SK-N-SH (cell line): ENCODE measurements around the gene EML1.

ENCODE experiments used
- EP300 ChIP-seq, 2 experiments: IDR thresholded peaks; 2 replicates each; pipeline versions ENCODE4 v1.4.0 to v1.6.1; 2012; ENCODE audit warnings: borderline replicate concordance in 1 of 2, low read depth in 1 of 2, low read length in 1 of 2
- EZH2phosphoT487 ChIP-seq: fragments of 200-600 bp; sonication (generic); IDR thresholded peaks from 2 replicates; pipeline ENCODE4 v1.6.1; 2017; ENCODE audit warnings: low read depth, mixed run types, mild to moderate bottlenecking, antibody characterized with exemption, moderate library complexity, borderline replicate concordance
- FOXM1 ChIP-seq: IDR thresholded peaks from 2 replicates; pipeline ENCODE4 v1.4.0; 2012; ENCODE audit warnings: low read depth, mild to moderate bottlenecking
- JUND ChIP-seq: IDR thresholded peaks from 2 replicates; pipeline ENCODE4 v1.4.0; 2012
- MEF2A ChIP-seq: IDR thresholded peaks from 2 replicates; pipeline ENCODE4 v1.4.0; 2012; ENCODE audit warnings: low read depth, borderline replicate concordance
- SIN3A ChIP-seq: IDR thresholded peaks from 2 replicates; pipeline ENCODE4 v1.6.1; 2012; ENCODE audit warnings: low read depth, mild to moderate bottlenecking, low read length, moderate library complexity, borderline replicate concordance
- YY1 ChIP-seq: IDR thresholded peaks from 2 replicates; pipeline ENCODE4 v1.4.0; 2012; ENCODE audit warnings: low read depth, mild to moderate bottlenecking
- TF ChIP-seq, protein P1 (sequence below): IDR thresholded peaks from 2 replicates; pipeline ENCODE4 v1.6.1; 2012; ENCODE audit warnings: mild to moderate bottlenecking, low read depth, low read length, moderate library complexity
- TF ChIP-seq, protein P2 (sequence below): fragments of 200-600 bp; sonication (generic); IDR thresholded peaks from 2 replicates; pipeline ENCODE4 v1.6.1; 2017; ENCODE audit warnings: antibody characterized with exemption, mild to moderate bottlenecking, moderate library complexity

GRCh38 chr14:99989032-99989431 lies 195.8 kb downstream of the EML1 start:
- TF ChIP-seq, protein P1, sequence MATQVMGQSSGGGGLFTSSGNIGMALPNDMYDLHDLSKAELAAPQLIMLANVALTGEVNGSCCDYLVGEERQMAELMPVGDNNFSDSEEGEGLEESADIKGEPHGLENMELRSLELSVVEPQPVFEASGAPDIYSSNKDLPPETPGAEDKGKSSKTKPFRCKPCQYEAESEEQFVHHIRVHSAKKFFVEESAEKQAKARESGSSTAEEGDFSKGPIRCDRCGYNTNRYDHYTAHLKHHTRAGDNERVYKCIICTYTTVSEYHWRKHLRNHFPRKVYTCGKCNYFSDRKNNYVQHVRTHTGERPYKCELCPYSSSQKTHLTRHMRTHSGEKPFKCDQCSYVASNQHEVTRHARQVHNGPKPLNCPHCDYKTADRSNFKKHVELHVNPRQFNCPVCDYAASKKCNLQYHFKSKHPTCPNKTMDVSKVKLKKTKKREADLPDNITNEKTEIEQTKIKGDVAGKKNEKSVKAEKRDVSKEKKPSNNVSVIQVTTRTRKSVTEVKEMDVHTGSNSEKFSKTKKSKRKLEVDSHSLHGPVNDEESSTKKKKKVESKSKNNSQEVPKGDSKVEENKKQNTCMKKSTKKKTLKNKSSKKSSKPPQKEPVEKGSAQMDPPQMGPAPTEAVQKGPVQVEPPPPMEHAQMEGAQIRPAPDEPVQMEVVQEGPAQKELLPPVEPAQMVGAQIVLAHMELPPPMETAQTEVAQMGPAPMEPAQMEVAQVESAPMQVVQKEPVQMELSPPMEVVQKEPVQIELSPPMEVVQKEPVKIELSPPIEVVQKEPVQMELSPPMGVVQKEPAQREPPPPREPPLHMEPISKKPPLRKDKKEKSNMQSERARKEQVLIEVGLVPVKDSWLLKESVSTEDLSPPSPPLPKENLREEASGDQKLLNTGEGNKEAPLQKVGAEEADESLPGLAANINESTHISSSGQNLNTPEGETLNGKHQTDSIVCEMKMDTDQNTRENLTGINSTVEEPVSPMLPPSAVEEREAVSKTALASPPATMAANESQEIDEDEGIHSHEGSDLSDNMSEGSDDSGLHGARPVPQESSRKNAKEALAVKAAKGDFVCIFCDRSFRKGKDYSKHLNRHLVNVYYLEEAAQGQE, result no peak
- TF ChIP-seq, protein P2, sequence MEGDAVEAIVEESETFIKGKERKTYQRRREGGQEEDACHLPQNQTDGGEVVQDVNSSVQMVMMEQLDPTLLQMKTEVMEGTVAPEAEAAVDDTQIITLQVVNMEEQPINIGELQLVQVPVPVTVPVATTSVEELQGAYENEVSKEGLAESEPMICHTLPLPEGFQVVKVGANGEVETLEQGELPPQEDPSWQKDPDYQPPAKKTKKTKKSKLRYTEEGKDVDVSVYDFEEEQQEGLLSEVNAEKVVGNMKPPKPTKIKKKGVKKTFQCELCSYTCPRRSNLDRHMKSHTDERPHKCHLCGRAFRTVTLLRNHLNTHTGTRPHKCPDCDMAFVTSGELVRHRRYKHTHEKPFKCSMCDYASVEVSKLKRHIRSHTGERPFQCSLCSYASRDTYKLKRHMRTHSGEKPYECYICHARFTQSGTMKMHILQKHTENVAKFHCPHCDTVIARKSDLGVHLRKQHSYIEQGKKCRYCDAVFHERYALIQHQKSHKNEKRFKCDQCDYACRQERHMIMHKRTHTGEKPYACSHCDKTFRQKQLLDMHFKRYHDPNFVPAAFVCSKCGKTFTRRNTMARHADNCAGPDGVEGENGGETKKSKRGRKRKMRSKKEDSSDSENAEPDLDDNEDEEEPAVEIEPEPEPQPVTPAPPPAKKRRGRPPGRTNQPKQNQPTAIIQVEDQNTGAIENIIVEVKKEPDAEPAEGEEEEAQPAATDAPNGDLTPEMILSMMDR, result no peak
- no peak for TF ChIP-seq FOXM1
- TF ChIP-seq JUND, result no peak
- no peak for TF ChIP-seq EZH2phosphoT487
- no peak for TF ChIP-seq MEF2A
- no peak for TF ChIP-seq SIN3A
- TF ChIP-seq YY1, result no peak
- TF ChIP-seq EP300 (IDR thresholded peaks at IDR 0.05; ENCODE audit: borderline replicate concordance in 1 of 2, low read depth in 1 of 2, low read length in 1 of 2), result no peak
